ENCODE data around the gene ZNF394. TPM values are rescaled to one million over a fixed set of nuclear protein-coding genes. Genes with fewer than 3 reads are reported as not detected.
A peak's percentile ranks its signal among the peaks of the same experiment; 100 is the strongest.

ZNF394 gene
- total RNA-seq, 2 donors from 2014 or later, result 10.8 to 20.2 TPM

- H3K36me3 ChIP-seq, result peaks cover 81% of the 10 kb centered on the region
Measured at GRCh38 chr7:99448855-99449254, 51.2 kb downstream of the ZNF394 start.

GRCh38 chr7:99447943-99448342 is 52.1 kb downstream of the ZNF394 start:
- no peak for DNase-seq (ENCODE audit: low spot score)
- TF ChIP-seq, protein P1, sequence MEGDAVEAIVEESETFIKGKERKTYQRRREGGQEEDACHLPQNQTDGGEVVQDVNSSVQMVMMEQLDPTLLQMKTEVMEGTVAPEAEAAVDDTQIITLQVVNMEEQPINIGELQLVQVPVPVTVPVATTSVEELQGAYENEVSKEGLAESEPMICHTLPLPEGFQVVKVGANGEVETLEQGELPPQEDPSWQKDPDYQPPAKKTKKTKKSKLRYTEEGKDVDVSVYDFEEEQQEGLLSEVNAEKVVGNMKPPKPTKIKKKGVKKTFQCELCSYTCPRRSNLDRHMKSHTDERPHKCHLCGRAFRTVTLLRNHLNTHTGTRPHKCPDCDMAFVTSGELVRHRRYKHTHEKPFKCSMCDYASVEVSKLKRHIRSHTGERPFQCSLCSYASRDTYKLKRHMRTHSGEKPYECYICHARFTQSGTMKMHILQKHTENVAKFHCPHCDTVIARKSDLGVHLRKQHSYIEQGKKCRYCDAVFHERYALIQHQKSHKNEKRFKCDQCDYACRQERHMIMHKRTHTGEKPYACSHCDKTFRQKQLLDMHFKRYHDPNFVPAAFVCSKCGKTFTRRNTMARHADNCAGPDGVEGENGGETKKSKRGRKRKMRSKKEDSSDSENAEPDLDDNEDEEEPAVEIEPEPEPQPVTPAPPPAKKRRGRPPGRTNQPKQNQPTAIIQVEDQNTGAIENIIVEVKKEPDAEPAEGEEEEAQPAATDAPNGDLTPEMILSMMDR (IDR thresholded peaks at IDR 0.05), result peak in 1 of 2 donors; percentile 10
- Histone ChIP-seq H3K9me3 (no peaks in the 10 kb centered on the region), H3K27me3 (no peaks in the 10 kb centered on the region), H3K4me1 (peaks cover 0 to 9% of the 10 kb centered on the region in 2 donors), H3K4me3 (no peak overlapping the region), H3K27ac (no peak overlapping the region), H3K36me3 (peaks cover 79% of the 10 kb centered on the region)

More at GRCh38 chr7:99448855-99449254, 51.2 kb downstream of the ZNF394 start:
- no peaks in the 10 kb centered on the region for H3K27me3 ChIP-seq
- TF ChIP-seq, protein P1 (IDR thresholded peaks at IDR 0.05), result no peak
- no peak for DNase-seq (ENCODE audit: low spot score)
- H3K9me3 ChIP-seq, result no peaks in the 10 kb centered on the region
- H3K4me1 ChIP-seq, result peaks cover 0 to 13% of the 10 kb centered on the region in 2 donors
- no peak overlapping the region for H3K4me3 ChIP-seq
- no peak overlapping the region for H3K27ac ChIP-seq

DNA sequence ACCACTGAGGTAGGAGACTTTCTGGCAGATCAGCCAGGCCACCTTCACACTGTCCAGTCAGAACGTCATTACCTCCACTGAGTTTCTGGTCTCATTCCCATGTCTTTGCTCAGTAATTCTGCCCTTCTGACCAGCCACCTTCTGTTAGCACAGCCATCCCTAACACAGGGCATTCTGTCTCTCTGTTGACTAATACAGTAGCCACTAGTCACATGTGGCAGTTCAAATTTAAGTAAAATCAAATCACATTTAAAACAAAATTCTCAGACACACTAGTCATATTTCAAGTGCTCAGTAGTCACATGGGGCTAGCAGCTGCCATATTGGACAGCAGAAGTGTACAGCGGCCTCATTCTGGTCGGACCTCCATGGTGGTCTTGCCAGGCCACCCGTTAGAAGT is 54.0 kb downstream of the ZNF394 start:
- no peak for DNase-seq (ENCODE audit: low spot score)
- Histone ChIP-seq H3K9me3 (no peaks in the 10 kb centered on the region), H3K27me3 (no peaks in the 10 kb centered on the region), H3K4me3 (no peak overlapping the region), H3K27ac (no peak overlapping the region), H3K36me3 (peaks cover 71% of the 10 kb centered on the region), H3K4me1 (peaks cover 0 to 11% of the 10 kb centered on the region in 2 donors)
- TF ChIP-seq, protein P1 (IDR thresholded peaks at IDR 0.05), result no peak

Other genes with a start within 250 kb of the ZNF394 start
- gene MYH16, start 227.4 kb downstream of the ZNF394 start, total RNA-seq, result not detected
- gene ARPC1A, start 174.4 kb downstream of the ZNF394 start, total RNA-seq, result 100 to 1,000 TPM; 108 to 117 TPM
- gene ARPC1B, start 125.6 kb downstream of the ZNF394 start, total RNA-seq, result 100 to 1,000 TPM in 1 of 2 donors, 10 to 100 TPM in 1; 53.0 to 115 TPM
- gene PDAP1, start 91.7 kb downstream of the ZNF394 start, total RNA-seq, result 10 to 100 TPM; 70.9 to 93.3 TPM
- 10 to 100 TPM; 36.7 to 57.0 TPM for gene BUD31, start 91.3 kb downstream of the ZNF394 start, total RNA-seq
- gene PTCD1, start 61.5 kb downstream of the ZNF394 start, total RNA-seq, result 1 to 10 TPM; 4.6 to 5.3 TPM
- 10 to 100 TPM; 12.4 to 18.8 TPM for gene CPSF4, start 61.3 kb downstream of the ZNF394 start, total RNA-seq
- 1,000 to 10,000 TPM; 2,443 to 2,651 TPM for gene ATP5MF, start 34.1 kb downstream of the ZNF394 start, total RNA-seq
- gene ZNF789, start 27.4 kb downstream of the ZNF394 start, total RNA-seq, result 1 to 10 TPM in 1 of 2 donors, under 1 TPM in 1; 0.48 to 2.6 TPM
- 1 to 10 TPM; 5.4 to 6.3 TPM for gene ZKSCAN5, start 4.4 kb upstream of the ZNF394 start, total RNA-seq
- 1 to 10 TPM; 4.6 to 5.0 TPM for gene FAM200A, start 51.8 kb upstream of the ZNF394 start, total RNA-seq
- 10 to 100 TPM; 36.2 to 41.9 TPM for gene ZNF655, start 58.4 kb upstream of the ZNF394 start, total RNA-seq
- not detected for gene TMEM225B, start 98.0 kb upstream of the ZNF394 start, total RNA-seq
- gene ZSCAN25, start 116.7 kb upstream of the ZNF394 start, total RNA-seq, result 1 to 10 TPM; 6.0 to 6.1 TPM
- 1 to 10 TPM in 1 of 2 donors, under 1 TPM in 1; 0.59 to 1.2 TPM for gene CYP3A5, start 179.7 kb upstream of the ZNF394 start, total RNA-seq
- 1 to 10 TPM in 1 of 2 donors, under 1 TPM in 1; 0.82 to 2.0 TPM for gene CYP3A7, start 234.9 kb upstream of the ZNF394 start, total RNA-seq

Data from right atrium auricular region (tissue), 2 donors.